ENCODE results near the gene USF2.
"Not testable (repeated sequence)": the region's sequence is repeated elsewhere in the genome, so short reads cannot be mapped to it uniquely, and the experiment has no call there.

The USF2 gene

GRCh38 chr19:35285465-35285864 is 16.7 kb downstream of the USF2 start:
- not testable (repeated sequence) for DNase-seq

GRCh38 chr19:35286101-35286500 is 17.3 kb downstream of the USF2 start:
- not testable (repeated sequence) for DNase-seq

- DNase-seq = no peak
These were observed 19.0 kb downstream of the USF2 start for GRCh38 chr19:35287713-35288112.

- DNase-seq = no peak
These were observed 19.6 kb downstream of the USF2 start for GRCh38 chr19:35288331-35288730.

- no peak for DNase-seq
These were observed 20.1 kb downstream of the USF2 start for GRCh38 chr19:35288906-35289305.

- no peak for DNase-seq
These were observed 21.8 kb downstream of the USF2 start for GRCh38 chr19:35290381-35291127.

- DNase-seq = no peak
These were observed 22.5 kb downstream of the USF2 start for GRCh38 chr19:35291259-35291658.

GRCh38 chr19:35291916-35292315 is 23.2 kb downstream of the USF2 start, which contains the start of gene MAG:
MAG (plus strand) TSS chr19:35292161; CDS start chr19:35295409, 3,248 bp downstream.
- DNase-seq = no peak

GRCh38 chr19:35292421-35293362 is 23.9 kb downstream of the USF2 start:
- DNase-seq = no peak

- no peak for DNase-seq
These were observed 24.6 kb downstream of the USF2 start for GRCh38 chr19:35293363-35293739.

- DNase-seq = no peak
These were observed 25.0 kb downstream of the USF2 start for GRCh38 chr19:35293808-35294207.

- no peak for DNase-seq
These were observed 25.6 kb downstream of the USF2 start for GRCh38 chr19:35294328-35294727.

GRCh38 chr19:35294859-35295791 is 26.4 kb downstream of the USF2 start:
- no peak for DNase-seq

- no peak for DNase-seq
These were observed 27.2 kb downstream of the USF2 start for GRCh38 chr19:35295792-35296462.

GRCh38 chr19:35296644-35297514 is 28.1 kb downstream of the USF2 start:
- no peak for DNase-seq

GRCh38 chr19:35297515-35297848 is 28.7 kb downstream of the USF2 start:
- no peak for DNase-seq

- DNase-seq = no peak
These were observed 29.2 kb downstream of the USF2 start for GRCh38 chr19:35297922-35298321.

GRCh38 chr19:35298561-35298972 is 29.8 kb downstream of the USF2 start:
- DNase-seq = no peak

GRCh38 chr19:35299523-35300338 is 31.0 kb downstream of the USF2 start:
- no peak for DNase-seq

- DNase-seq = no peak
These were observed 31.5 kb downstream of the USF2 start for GRCh38 chr19:35300339-35300649.

- DNase-seq = no peak
These were observed 33.2 kb downstream of the USF2 start for GRCh38 chr19:35301961-35302360.
